SK-N-SH treated with all-trans-retinoic acid at 6 μM for 48 hours (cell line): ENCODE measurements around the gene CHKA.

ENCODE experiments used
- ATAC-seq: fragments of 200-7000 bp; cut with Tn5 transposase; 3 replicates; pipeline ENCODE4 v1.9.1; 2020; ENCODE audit warnings: mild to moderate bottlenecking, moderate library complexity
- ARNTL ChIP-seq: fragments of 450-650 bp; formaldehyde crosslinking; IDR thresholded peaks from 2 replicates; pipeline ENCODE4 v1.5.0; 2020; ENCODE audit warnings: low read depth, mild to moderate bottlenecking, moderate library complexity, borderline replicate concordance
- BACH2 ChIP-seq: fragments of 250-450 bp; sonication (Bioruptor Pico); IDR thresholded peaks from 2 replicates; pipeline ENCODE4 v1.9.0; 2021; ENCODE audit warnings: mild to moderate bottlenecking, borderline replicate concordance
- CSDC2 ChIP-seq: fragments of 250-450 bp; sonication (Bioruptor Pico); IDR thresholded peaks from 2 replicates; pipeline ENCODE4 v1.5.0; 2020; ENCODE audit warnings: mild to moderate bottlenecking, moderate library complexity
- CSRNP3 ChIP-seq: fragments of 250-450 bp; sonication (Bioruptor Pico); IDR thresholded peaks from 2 replicates; pipeline ENCODE4 v1.5.1; 2021; ENCODE audit warnings: mild to moderate bottlenecking, moderate library complexity
- ISL1 ChIP-seq: fragments of 250-450 bp; sonication (Bioruptor Pico); IDR thresholded peaks from 2 replicates; pipeline ENCODE4 v2.1.2; 2022; ENCODE audit warnings: mild to moderate bottlenecking, moderate library complexity
- OSR1 ChIP-seq: fragments of 250-450 bp; sonication (Bioruptor Pico); IDR thresholded peaks from 2 replicates; pipeline ENCODE4 v1.8.0; 2022; ENCODE audit warnings: moderate library complexity, mild to moderate bottlenecking, inconsistent platforms
- PPARA ChIP-seq: fragments of 250-450 bp; sonication (Bioruptor Pico); IDR thresholded peaks from 2 replicates; pipeline ENCODE4 v1.5.0; 2020; ENCODE audit warnings: mild to moderate bottlenecking, borderline replicate concordance
- RARB ChIP-seq: fragments of 250-450 bp; sonication (Bioruptor Pico); IDR thresholded peaks from 2 replicates; pipeline ENCODE4 v1.8.0; 2021; ENCODE audit warnings: mild to moderate bottlenecking, moderate library complexity
- SNAI2 ChIP-seq: fragments of 250-450 bp; sonication (Bioruptor Pico); IDR thresholded peaks from 2 replicates; pipeline ENCODE4 v1.5.0; 2020; ENCODE audit warnings: mild to moderate bottlenecking, moderate library complexity
- TCF4 ChIP-seq: fragments of 250-450 bp; sonication (Bioruptor Pico); IDR thresholded peaks from 2 replicates; pipeline ENCODE4 v1.8.0; 2021; ENCODE audit warnings: mild to moderate bottlenecking, moderate library complexity, borderline replicate concordance
- ZFP3 ChIP-seq: fragments of 250-450 bp; sonication (Bioruptor Pico); IDR thresholded peaks from 2 replicates; pipeline ENCODE4 v1.5.0; 2020; ENCODE audit warnings: mild to moderate bottlenecking, moderate library complexity
- ZFP30 ChIP-seq: fragments of 450-650 bp; formaldehyde crosslinking; IDR thresholded peaks from 2 replicates; pipeline ENCODE4 v1.5.0; 2022; ENCODE audit warnings: mild to moderate bottlenecking, moderate library complexity
- ZNF565 ChIP-seq: fragments of 450-650 bp; formaldehyde crosslinking; conservative IDR thresholded peaks from 2 replicates; pipeline ENCODE4 v1.5.0; 2020; ENCODE audit warnings: low read depth, mild to moderate bottlenecking, moderate library complexity
- ZNF70 ChIP-seq: fragments of 450-650 bp; formaldehyde crosslinking; IDR thresholded peaks from 2 replicates; pipeline ENCODE4 v1.5.0; 2020; ENCODE audit warnings: mild to moderate bottlenecking, moderate library complexity
- ZNF8 ChIP-seq: fragments of 450-650 bp; formaldehyde crosslinking; IDR thresholded peaks from 2 replicates; pipeline ENCODE4 v1.5.0; 2020; ENCODE audit warnings: mild to moderate bottlenecking, moderate library complexity
- TF ChIP-seq, protein P1 (sequence below): fragments of 250-450 bp; sonication (Bioruptor Pico); IDR thresholded peaks from 2 replicates; pipeline ENCODE4 v1.5.1; 2020; ENCODE audit warnings: low read depth, mild to moderate bottlenecking, moderate library complexity
- TF ChIP-seq, protein P2 (sequence below): fragments of 250-450 bp; sonication (Bioruptor Pico); IDR thresholded peaks from 2 replicates; pipeline ENCODE4 v1.8.0; 2021; ENCODE audit warnings: low read depth, mild to moderate bottlenecking, moderate library complexity, borderline replicate concordance
- TF ChIP-seq, protein P3 (sequence below): fragments of 250-450 bp; sonication (Bioruptor Pico); IDR thresholded peaks from 2 replicates; pipeline ENCODE4 v1.8.0; 2020; ENCODE audit warnings: mild to moderate bottlenecking, moderate library complexity, borderline replicate concordance
- TF ChIP-seq, protein P4 (sequence below): fragments of 250-450 bp; sonication (Bioruptor Pico); IDR thresholded peaks from 2 replicates; pipeline ENCODE4 v1.5.0; 2020; ENCODE audit warnings: mild to moderate bottlenecking, moderate library complexity

The CHKA gene

GRCh38 chr11:68082481-68082880 lies 38.7 kb downstream of the CHKA start:
- TF ChIP-seq PPARA = no peak
- no peak for TF ChIP-seq ZNF565 (CRISPR knock-in tag)
- TF ChIP-seq, protein P1, sequence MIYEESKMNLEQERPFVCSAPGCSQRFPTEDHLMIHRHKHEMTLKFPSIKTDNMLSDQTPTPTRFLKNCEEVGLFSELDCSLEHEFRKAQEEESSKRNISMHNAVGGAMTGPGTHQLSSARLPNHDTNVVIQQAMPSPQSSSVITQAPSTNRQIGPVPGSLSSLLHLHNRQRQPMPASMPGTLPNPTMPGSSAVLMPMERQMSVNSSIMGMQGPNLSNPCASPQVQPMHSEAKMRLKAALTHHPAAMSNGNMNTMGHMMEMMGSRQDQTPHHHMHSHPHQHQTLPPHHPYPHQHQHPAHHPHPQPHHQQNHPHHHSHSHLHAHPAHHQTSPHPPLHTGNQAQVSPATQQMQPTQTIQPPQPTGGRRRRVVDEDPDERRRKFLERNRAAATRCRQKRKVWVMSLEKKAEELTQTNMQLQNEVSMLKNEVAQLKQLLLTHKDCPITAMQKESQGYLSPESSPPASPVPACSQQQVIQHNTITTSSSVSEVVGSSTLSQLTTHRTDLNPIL (CRISPR knock-in tag) = no peak
- TF ChIP-seq ZFP30 = no peak
- no peak for ATAC-seq

- ATAC-seq = no peak
- TF ChIP-seq, protein P2, sequence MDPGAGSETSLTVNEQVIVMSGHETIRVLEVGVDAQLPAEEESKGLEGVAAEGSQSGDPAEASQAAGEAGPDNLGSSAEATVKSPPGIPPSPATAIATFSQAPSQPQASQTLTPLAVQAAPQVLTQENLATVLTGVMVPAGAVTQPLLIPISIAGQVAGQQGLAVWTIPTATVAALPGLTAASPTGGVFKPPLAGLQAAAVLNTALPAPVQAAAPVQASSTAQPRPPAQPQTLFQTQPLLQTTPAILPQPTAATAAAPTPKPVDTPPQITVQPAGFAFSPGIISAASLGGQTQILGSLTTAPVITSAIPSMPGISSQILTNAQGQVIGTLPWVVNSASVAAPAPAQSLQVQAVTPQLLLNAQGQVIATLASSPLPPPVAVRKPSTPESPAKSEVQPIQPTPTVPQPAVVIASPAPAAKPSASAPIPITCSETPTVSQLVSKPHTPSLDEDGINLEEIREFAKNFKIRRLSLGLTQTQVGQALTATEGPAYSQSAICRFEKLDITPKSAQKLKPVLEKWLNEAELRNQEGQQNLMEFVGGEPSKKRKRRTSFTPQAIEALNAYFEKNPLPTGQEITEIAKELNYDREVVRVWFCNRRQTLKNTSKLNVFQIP (CRISPR knock-in tag) = no peak
- TF ChIP-seq TCF4 = no peak
- TF ChIP-seq, protein P1 (CRISPR knock-in tag) = no peak
- TF ChIP-seq CSDC2 (CRISPR knock-in tag) = no peak
- TF ChIP-seq CSRNP3 (CRISPR knock-in tag) = no peak
- no peak for TF ChIP-seq ZFP30
- TF ChIP-seq SNAI2 (CRISPR knock-in tag) = no peak
- TF ChIP-seq ISL1 = no peak
- no peak for TF ChIP-seq RARB
- no peak for TF ChIP-seq OSR1
- no peak for TF ChIP-seq PPARA
- TF ChIP-seq ZNF8 = no peak
- no peak for TF ChIP-seq BACH2 (CRISPR knock-in tag)
- TF ChIP-seq, protein P3, sequence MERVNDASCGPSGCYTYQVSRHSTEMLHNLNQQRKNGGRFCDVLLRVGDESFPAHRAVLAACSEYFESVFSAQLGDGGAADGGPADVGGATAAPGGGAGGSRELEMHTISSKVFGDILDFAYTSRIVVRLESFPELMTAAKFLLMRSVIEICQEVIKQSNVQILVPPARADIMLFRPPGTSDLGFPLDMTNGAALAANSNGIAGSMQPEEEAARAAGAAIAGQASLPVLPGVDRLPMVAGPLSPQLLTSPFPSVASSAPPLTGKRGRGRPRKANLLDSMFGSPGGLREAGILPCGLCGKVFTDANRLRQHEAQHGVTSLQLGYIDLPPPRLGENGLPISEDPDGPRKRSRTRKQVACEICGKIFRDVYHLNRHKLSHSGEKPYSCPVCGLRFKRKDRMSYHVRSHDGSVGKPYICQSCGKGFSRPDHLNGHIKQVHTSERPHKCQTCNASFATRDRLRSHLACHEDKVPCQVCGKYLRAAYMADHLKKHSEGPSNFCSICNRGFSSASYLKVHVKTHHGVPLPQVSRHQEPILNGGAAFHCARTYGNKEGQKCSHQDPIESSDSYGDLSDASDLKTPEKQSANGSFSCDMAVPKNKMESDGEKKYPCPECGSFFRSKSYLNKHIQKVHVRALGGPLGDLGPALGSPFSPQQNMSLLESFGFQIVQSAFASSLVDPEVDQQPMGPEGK (CRISPR knock-in tag) = no peak
- no peak for TF ChIP-seq ZFP3 (CRISPR knock-in tag)
- no peak for TF ChIP-seq ZNF565 (CRISPR knock-in tag)
Measured at GRCh38 chr11:68081691-68082090, 39.5 kb downstream of the CHKA start.

- ATAC-seq = no peak
- TF ChIP-seq ARNTL (CRISPR knock-in tag) = no peak
- TF ChIP-seq RARB = no peak
- no peak for TF ChIP-seq ZNF565 (CRISPR knock-in tag)
- TF ChIP-seq BACH2 (CRISPR knock-in tag) = no peak
- no peak for TF ChIP-seq OSR1
- no peak for TF ChIP-seq CSDC2 (CRISPR knock-in tag)
- TF ChIP-seq, protein P4, sequence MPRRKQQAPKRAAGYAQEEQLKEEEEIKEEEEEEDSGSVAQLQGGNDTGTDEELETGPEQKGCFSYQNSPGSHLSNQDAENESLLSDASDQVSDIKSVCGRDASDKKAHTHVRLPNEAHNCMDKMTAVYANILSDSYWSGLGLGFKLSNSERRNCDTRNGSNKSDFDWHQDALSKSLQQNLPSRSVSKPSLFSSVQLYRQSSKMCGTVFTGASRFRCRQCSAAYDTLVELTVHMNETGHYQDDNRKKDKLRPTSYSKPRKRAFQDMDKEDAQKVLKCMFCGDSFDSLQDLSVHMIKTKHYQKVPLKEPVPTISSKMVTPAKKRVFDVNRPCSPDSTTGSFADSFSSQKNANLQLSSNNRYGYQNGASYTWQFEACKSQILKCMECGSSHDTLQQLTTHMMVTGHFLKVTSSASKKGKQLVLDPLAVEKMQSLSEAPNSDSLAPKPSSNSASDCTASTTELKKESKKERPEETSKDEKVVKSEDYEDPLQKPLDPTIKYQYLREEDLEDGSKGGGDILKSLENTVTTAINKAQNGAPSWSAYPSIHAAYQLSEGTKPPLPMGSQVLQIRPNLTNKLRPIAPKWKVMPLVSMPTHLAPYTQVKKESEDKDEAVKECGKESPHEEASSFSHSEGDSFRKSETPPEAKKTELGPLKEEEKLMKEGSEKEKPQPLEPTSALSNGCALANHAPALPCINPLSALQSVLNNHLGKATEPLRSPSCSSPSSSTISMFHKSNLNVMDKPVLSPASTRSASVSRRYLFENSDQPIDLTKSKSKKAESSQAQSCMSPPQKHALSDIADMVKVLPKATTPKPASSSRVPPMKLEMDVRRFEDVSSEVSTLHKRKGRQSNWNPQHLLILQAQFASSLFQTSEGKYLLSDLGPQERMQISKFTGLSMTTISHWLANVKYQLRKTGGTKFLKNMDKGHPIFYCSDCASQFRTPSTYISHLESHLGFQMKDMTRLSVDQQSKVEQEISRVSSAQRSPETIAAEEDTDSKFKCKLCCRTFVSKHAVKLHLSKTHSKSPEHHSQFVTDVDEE (CRISPR knock-in tag) = no peak
- TF ChIP-seq ISL1 = no peak
- no peak for TF ChIP-seq PPARA
- TF ChIP-seq, protein P1 (CRISPR knock-in tag) = no peak
- TF ChIP-seq ZNF70 = no peak
- no peak for TF ChIP-seq ZNF8
- no peak for TF ChIP-seq CSRNP3 (CRISPR knock-in tag)
- TF ChIP-seq TCF4 = no peak
- TF ChIP-seq, protein P2 (CRISPR knock-in tag) = no peak
- TF ChIP-seq SNAI2 (CRISPR knock-in tag) = no peak
Measured at GRCh38 chr11:68080860-68081259, 40.3 kb downstream of the CHKA start.
